GM13976 (cell line): ENCODE results near the gene BAHD1.

Experiments
- DNase-seq: peaks from one replicate; pipeline ENCODE4 v3.0.0; 2012; ENCODE audit warnings: low spot score
- in situ Hi-C: fragments of 300-500 bp; cut with MboI; formaldehyde crosslinking; loops from one replicate; pipeline ENCODE4 v1.12.0; 2022; ENCODE audit warnings: low sequenced_read_pairs, mixed read lengths, inconsistent platforms; ENCODE audit not compliant: unreplicated experiment
- TF ChIP-seq, protein P1 (sequence below): IDR thresholded peaks from 2 replicates; pipeline ENCODE4 v1.5.1; 2012; ENCODE audit warnings: borderline replicate concordance, mild to moderate bottlenecking; ENCODE audit not compliant: insufficient read depth; ENCODE audit errors: extremely low read depth, missing control alignments, control extremely low read depth

BAHD1 gene

DNA sequence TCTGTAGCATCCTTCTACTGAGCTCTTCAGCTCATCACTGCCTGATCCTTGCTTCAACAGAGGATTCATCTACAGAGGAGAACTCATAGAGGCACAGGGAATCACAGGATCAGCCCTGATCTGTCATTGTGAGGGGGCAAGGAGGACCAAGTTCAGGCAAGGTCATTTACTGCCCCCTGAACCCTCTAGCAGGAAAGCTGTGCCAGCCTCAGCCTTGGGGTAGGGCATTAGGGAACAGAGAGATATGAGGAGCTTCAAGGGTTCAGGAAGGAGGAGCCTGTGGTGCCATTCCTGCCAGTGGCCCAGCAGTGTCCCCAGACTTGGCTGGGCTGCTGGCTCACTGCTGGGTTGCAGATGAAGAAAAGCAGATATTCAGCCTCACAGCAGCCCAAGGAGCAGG, 38.3 kb downstream of the BAHD1 start:
- TF ChIP-seq, protein P1, sequence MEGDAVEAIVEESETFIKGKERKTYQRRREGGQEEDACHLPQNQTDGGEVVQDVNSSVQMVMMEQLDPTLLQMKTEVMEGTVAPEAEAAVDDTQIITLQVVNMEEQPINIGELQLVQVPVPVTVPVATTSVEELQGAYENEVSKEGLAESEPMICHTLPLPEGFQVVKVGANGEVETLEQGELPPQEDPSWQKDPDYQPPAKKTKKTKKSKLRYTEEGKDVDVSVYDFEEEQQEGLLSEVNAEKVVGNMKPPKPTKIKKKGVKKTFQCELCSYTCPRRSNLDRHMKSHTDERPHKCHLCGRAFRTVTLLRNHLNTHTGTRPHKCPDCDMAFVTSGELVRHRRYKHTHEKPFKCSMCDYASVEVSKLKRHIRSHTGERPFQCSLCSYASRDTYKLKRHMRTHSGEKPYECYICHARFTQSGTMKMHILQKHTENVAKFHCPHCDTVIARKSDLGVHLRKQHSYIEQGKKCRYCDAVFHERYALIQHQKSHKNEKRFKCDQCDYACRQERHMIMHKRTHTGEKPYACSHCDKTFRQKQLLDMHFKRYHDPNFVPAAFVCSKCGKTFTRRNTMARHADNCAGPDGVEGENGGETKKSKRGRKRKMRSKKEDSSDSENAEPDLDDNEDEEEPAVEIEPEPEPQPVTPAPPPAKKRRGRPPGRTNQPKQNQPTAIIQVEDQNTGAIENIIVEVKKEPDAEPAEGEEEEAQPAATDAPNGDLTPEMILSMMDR: no peak
- DNase-seq: no peak
- in situ Hi-C loops: no loop called here

DNA sequence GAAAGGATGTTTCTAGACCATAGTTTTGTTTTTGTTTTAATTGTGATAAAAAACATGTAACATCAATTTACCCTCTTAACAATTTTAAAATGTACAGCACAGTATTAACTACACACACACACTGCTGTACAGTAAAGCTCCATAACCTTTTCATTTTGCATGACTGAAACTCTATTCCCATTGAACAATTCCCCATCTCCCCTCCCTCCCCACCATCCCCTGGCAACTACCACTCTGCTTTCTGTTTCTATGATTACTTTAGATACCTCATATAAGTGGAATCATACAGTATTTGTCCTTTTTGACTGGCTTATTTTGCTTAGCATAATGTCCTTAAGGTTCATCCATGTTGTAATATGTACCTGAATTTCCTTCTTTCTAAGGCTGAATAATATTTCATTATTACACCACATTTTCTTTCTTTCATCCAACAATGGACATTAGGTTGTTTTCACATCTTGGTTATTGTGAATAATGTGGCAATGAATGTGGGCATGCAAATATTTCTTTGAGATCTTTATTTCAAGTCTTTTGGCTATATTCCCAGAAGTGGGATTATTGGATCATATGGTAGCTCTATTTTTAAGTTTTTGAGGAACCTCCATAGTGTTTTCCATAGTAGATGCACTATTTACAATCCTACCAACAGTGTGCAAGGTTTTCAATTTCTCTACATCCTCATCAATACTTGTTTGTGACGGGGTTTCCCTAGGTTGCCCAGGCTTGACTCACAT, 40.8 kb downstream of the BAHD1 start:
- in situ Hi-C loops: no loop called here
- DNase-seq: no peak
- TF ChIP-seq, protein P1: no peak

DNA sequence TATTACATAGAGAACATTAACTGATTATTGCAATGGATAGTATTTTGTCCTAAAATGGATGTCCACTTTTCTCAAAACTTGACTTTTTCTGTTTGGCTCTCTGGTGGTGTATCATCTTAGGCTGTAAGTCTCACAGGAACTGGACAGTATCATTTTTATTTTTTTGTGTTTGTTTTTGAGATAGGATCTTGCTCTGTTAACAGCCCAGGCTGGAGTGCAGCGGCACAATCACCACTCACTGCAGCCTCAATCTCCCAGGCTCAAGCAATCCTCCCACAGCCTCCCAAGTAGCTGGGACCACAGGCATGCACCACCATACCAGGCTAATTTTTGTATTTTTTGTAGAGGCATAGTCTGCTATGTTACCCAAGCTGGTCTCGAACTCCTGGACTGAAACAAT, 43.2 kb downstream of the BAHD1 start:
- no peak for DNase-seq
- in situ Hi-C loops: no loop called here
- TF ChIP-seq, protein P1: no peak

DNA sequence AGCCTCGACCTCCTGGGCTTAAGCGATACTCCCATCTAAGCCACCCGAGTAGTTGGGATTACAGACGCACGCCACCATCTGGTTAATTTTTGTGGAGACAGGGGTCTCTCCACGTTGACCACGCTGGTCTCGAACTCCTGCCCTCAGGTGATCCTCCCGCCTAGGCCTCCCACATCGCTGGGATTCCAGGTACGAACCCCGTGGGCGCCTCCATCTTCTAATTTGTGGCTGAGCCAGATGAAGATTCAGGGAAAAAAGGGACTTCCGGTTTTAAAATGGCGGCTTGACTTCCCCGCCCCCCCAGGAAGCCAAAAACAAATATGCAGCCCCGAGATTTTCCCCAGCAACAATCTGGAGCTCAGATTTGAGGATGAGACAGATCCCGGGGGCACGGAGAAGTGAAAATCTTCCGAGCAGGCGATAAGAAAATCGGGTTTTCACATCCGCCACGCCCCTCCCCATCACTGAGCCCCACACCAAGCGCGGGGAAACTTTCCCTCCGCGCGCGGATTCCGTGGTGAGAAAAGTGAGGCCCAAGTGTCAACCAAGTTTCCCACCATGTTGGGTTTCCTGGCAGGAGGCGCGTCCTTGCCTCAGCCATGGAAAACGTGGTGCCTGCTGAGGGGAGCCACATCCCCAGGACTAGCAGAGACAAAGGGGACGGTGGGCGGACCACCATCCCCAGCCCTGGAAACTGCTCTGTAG, 45.5 kb downstream of the BAHD1 start:
- in situ Hi-C loops: no loop called here
- no peak for DNase-seq
- TF ChIP-seq, protein P1: no peak

DNA sequence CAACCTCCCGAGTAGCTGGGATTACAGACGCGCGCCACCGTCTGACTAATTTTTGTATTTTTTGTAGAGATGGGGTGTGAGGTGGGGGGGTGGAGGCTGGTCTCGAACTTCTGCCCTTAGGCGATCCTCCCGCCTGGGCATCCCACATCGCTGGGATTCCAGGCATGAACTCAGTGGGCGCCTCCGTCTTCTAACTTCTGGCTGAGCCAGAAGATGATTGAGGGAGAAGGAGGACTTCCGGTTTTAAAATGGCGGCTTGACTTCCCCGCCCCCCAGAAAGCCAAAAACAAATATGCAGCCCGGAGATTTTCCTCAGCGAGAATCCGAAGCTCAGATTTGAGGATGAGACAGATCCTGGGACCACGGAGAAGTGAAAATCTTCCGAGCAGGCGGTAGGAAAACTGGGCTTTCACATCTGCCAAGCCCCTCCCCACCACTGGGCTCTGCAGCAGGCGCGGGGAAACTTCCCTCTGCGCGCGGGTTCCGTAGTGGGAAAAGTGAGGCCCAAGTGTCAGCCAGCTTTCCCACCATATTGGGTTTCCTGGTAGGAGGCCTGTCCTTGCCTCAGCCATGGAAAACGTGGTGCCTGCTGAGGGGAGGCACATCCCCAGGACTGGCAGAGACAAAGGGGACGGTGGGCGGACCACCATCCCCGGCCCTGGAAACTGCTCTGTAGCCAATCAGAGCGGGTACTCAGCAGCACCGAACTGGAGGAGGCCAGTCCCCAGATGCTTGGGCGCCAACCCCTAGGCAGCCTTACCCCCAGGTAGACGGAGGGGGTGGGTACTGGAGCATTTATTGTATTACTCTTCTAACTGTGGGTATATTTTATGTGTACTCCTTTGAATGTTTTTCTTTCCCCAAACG, 47.3 kb downstream of the BAHD1 start:
- TF ChIP-seq, protein P1: no peak
- in situ Hi-C loops: no loop called here
- DNase-seq: no peak

DNA sequence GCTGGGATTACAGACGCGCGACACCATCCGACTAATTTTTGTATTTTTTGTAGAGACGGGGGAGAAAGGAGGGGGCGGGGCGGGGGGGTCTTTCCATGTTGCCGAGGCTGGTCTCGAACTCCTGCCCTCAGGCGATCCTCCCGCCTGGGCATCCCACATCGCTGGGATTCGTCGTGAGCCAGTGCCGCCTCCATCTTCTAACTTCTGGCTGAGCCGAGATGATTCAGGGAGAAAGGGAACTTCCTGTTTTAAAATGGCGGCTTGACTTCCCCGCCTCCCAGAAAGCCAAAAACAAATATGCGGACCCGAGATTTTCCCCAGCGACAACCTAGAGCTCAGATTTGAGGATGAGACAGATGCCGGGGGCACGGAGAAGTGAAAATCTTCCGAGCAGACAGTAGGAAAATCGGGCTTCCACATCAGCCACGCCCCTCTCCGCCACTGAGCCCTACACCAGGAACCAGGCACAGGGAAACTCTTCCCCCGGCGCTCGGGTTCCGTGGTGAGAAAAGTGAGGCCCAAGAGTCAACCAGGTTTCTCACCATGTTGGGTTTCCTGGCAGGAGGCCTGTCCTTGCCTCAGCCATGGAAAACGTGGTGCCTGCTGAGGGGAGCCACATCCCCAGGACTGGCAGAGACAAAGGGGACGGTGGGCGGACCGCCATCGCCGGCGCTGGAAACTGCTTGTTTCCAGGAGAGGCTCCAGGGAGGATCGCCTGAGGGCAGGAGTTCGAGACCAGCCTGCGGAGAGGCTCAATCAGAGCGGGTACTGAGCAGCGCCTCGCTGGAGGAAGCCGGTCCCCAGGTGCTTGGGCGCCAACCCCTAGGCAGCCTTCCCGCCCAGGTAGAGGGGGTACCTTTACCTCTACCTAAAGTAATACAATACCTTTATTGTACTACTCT, 48.8 kb downstream of the BAHD1 start:
- DNase-seq: no peak
- in situ Hi-C loops: no loop called here
- TF ChIP-seq, protein P1: no peak
